ENCODE measurements around the gene FOXJ3. TPM values are rescaled to one million over a fixed set of nuclear protein-coding genes. Genes with fewer than 3 reads are reported as not detected.
"Not testable (repeated sequence)": the region's sequence is repeated elsewhere in the genome, so short reads cannot be mapped to it uniquely, and the experiment has no call there.

FOXJ3 gene
- total RNA-seq, 1 experiment from 2014 or later = 31.7 TPM

DNA sequence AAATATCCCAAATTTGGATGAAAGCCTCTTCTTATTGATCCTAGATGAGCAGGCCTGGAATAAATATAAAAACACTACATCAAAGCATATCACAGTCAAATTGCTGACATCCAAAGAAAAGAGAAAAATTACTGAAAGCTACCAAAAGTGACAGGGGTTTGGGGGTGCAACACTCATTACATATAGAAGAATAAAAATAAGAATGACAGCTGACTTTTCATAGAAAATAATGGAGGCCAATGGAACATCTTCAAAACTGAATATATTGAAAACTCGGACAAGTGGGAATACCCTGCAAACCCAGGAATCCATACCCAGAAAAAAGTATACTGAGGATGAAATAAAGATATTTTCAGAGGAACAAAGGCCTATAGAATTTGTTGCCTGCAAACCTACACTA, 84.0 kb downstream of the FOXJ3 start:
- DNase-seq (ENCODE audit: low spot score) = no peak

DNA sequence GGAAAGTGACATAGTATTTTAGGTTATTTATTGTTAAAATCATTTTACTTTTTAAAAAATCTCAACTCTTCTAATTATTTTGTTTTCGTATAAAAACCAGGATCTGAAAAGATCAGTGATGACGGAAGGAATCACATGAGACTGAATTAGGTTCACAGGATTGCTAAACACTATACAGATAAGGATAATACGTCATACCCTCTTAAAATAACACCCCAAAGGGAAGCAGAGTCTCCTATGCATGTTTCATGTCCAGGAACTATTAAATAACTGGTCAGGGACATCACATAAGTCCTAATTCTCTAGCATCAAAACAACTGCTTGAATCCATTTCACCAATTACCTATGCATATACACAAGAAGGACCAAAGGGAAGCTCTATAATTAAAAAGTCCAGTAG, 84.9 kb downstream of the FOXJ3 start:
- DNase-seq (ENCODE audit: low spot score) = no peak

DNA sequence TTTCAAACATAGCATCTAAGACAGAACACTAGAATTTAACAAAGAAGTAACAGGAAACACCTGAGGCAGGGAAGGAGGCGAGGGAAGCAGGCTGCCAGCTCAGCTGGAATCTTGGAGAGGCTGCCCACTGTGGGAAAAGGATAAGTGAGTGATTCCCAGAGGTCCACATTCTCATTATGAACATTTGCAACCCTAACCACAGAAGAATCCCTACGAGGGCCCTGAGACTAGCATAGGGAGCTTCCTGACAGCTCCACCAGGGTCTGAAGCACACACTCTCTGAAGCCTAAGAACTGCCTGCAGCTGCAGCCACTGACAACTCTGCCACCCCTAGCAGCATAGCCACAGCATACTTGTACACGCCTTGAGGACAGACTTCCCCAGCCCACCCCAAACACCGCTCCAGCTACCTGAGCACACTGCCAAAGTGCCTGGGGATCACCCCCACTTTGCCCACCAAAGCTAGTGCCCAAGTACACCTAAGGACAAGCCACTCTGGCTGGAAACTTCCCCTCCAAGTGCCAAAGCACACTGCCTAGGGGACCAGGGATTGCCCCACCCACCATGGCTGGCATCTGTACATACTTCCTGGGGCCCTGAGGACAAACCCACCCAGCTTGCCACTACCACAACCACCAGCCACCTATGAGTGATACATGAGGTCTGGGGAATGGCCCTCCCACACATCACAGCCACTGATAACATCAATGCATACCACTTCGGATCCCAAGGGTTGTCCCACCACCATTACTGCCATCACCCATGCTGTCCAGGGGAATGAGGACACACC, 93.9 kb downstream of the FOXJ3 start:
- DNase-seq (ENCODE audit: low spot score) = no peak

DNA sequence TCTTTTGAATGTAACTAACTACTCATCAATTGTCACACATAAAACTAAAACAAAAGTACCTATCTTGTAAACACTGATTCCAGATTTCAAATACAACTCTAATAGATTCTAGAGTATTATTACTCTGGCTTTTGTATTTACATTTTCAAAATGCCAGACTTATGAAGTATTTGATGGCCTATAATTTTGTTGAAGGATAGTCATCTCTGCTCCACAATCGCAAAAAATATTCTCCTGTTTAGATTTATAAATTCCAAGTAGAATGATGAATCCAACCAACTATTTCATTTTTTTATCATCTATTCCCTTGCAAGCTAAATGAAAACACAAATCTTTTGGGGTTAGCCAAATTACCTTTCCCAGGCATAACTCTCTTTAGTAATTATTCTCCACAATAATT, 95.5 kb downstream of the FOXJ3 start:
- DNase-seq (ENCODE audit: low spot score) = no peak

DNA sequence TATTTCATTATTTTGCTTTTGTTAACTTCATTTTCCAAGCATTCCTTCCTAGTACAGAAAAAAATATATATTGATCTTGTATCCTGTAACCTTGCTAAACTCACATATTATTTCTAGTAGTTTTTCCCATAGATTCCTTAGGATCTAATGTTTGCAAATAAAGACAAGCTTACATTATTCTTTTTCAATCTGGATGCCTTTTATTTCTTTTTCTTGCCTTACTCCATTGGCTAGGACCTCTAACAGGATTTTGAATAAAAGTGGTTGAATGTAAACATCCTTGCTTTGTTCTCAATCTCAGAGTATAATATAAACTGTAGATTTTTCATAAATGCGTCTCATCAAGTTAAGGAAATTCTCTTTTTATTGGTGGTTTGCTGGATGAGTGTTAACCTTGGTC, 96.0 kb downstream of the FOXJ3 start:
- no peak for DNase-seq (ENCODE audit: low spot score)

DNA sequence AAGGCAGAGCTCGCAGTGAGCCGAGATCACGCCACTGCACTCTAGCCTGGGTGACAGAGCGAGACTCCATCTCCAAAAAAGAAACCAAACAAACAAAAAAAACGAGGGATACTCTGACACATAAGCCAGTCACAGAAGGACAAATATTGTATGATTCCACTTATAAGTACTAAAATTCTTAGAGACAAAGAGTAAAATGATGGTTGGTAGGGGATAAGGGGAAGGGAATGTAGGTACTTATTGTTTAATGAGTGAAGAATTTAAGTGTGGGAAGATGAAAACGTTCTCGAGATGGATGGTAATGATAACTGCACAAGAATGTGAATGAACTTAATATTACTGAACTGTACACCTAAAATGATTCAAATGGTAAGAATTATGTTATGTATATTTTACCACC, 103.8 kb downstream of the FOXJ3 start:
- no peak for DNase-seq (ENCODE audit: low spot score)

DNA sequence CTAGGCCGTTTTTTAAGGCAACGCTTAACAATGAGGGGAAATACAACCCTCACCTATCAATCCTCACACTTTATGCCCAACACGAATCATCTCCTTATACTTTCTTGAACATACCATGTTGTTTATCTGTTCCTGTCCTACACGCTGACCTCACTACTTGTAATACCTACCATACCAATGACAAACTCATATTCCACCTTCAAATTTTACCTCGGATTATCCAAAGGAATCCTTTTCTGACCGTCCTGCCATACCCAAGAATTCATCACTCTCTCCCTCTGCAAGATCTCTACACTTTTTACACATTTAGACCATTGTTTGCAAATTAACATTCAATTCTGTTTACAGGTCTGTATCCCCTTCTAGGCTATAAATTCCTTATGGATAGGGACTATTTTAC, 106.1 kb downstream of the FOXJ3 start:
- DNase-seq (ENCODE audit: low spot score) = no peak

DNA sequence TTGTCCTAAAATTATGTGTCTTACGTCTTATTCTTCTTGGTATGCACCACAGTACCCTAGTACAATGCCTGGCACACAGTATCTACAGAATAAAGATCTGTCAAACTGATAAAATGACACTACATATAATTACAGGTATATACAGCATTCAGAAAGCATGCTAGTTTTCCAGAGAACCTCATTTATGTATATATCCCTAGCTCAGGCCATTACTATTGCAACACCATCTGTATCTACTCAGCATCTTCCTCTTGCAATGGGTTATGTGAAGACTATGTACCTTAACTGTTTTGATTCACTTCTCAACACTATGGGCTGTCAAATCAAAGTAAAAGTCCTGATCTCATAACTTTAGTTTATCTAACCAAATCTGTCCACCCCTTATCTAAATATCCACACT, 112.0 kb downstream of the FOXJ3 start:
- no peak for DNase-seq (ENCODE audit: low spot score)

DNA sequence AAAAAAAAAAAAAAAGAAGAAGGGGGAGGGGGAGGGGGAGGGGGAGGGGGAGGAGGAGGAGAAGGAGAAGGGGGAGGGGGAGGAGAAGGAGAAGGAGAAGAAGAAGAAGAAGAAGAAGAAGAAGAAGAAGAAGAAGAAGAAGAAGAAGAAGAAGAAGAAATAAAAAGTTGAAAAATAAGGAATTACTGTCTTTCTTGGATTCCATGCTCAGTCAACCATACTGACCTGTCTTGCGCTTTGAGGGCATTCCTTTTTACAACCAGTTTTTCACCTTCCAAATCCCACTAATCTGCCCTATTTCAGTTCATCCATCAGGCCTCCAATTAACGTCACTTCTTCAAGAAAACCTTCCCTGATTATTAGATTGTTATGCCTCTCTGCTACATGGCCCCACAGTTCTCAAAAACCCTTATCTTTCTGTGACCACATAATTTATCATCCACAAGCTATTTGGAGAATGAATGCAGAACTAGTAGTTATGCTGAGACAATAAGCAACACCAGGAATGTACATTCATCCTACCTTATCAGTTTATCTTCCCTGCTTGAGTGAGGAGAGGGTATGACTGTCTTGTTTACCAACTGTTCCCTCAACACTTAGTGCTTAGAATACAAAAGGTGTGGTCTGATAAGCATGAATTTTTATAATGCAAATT, 113.0 kb downstream of the FOXJ3 start:
- no peak for DNase-seq (ENCODE audit: low spot score)

DNA sequence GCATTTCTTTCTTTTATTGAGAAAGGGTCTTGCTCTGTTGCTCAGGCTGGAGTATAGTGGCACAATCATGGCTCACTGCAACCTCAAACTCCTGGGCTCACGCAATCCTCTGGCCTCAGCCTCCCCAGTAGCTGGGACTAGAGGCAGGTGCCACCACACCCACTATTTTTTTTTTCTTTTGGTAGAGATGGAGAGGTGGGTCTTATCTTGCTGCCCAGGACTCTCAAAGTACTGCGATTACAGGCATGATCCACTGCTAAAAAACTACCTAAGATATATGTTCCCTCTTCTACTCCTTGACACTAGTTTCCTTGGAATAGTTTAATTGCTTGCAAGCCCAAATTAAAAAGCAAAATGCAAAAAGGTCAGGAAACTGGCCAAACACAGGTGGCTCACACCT, 113.6 kb downstream of the FOXJ3 start:
- no peak for DNase-seq (ENCODE audit: low spot score)

DNA sequence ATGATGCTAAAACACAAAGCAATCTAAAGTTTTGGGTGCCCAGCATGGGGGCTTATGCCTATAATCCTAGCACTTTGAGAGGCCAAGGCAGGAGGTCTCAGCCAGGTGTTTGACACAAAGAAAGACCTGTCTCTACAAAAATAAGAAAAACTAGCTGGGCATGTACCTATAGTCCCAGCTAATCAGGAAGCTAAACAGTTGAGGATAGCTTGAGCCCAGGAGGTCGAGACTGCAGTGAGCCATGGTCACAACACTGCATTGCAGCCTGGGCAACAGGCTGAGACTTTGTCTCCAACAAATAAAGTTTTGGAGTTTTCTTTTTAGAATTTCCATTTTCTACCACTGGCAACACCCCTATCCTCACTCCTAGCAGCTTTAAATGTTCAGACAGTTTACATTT, 115.4 kb downstream of the FOXJ3 start:
- DNase-seq (ENCODE audit: low spot score) = no peak

DNA sequence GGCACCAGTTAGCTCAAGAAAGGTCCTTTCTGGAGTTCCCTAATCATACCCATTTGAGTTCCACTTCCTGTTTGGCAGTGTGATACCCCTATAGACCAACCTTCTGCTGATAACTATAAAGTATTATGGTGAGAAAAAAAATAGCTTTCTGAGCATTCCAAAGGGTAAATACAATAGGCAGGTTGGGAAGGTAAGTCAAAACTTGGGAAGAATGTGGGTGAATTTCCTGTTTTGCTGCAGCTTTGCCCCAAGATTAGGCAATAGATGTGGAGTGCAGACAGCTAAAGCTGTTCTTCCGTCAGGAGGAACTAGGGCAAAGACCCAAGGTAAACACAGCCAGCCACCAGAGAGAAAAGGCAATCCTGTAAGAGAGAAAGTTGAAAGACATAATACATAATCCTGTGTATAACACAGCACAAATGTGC, 120.6 kb downstream of the FOXJ3 start:
- peak; percentile 56 for DNase-seq (ENCODE audit: low spot score)

DNA sequence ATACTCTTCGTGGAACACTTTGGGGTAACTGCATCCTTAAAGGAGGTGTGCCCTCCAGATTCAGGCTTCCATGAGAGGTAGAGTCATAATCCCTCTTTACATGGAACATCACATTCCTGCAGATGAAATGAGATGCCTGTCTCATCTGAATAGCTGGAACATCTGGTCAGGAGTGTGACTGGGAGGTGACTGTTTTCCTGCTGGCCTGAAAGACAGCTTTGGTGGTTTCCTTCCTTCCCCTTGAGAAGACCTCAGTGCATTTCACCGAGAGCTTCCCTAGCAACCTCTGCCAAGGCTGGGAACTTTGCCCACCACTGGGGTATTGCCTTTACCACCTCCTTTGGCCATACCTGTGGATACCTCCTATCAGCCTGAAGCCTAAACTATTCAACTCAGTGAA, 123.8 kb downstream of the FOXJ3 start:
- no peak for DNase-seq (ENCODE audit: low spot score)

DNA sequence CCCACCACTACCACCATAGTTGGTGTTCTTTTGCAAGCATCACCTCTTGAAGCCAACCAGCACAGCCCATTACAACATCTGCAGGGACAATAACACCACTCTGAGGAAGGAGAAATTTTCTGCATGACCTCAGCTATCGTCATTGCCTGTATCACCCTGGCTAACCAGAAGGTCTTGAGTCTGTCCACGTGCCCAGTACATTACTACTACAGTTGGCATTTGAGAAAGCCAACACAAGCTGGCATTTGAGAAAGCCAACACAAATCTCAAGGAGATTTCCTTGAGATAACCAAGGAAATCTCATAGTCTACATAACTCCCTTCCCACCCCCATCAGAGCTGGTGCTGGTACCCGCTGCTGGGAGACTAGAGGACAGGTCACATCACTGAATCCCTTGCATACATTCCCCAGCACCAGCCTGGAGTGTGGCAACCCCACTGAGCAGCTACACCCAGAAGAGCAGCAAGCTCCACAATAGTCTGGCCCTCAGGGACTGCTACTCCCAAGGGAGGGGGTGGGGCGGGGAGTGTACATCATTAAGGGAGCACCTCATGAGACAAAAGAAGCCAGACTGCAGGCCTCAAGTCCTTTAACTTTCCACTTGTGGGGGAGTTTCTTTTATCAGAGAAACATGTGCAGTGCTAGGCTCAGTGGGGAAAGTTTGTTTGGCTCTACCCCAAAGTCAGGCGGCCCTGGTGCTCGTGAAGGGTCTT, 124.5 kb downstream of the FOXJ3 start:
- no peak for DNase-seq (ENCODE audit: low spot score)

DNA sequence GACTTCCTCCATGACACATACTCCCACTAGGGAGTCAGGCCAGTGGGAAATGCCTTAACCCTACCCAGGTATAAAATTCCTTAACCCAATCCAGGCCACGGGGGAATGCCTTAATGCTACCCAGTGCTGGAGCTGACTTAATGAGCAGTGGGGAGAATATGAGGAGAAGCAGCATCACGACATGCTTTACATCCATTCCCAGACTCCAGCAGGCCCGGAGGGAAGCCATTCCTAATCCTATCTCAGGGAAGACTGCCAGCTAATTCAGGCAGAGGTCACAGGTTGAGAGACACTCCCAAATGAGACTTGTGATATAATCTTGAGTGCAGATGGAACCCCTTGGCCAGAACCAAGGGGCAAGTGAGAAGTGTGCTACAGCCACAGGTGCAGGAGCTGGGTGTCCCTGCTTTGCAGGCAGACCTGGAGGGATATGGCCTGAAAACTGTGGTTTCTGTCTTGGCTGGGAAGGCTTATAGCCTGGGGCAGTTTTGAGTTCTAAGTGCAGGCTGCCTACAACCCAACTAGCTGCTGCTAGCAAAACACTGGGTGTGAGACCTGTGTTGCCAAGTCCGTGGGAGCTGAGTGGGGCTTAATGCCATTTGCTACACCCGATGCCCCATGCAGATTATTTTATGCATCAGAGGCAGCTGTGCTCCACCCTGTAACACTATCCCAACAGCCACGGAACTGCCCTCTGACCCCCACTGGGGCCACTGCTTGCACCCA, 125.3 kb downstream of the FOXJ3 start:
- no peak for DNase-seq (ENCODE audit: low spot score)

DNA sequence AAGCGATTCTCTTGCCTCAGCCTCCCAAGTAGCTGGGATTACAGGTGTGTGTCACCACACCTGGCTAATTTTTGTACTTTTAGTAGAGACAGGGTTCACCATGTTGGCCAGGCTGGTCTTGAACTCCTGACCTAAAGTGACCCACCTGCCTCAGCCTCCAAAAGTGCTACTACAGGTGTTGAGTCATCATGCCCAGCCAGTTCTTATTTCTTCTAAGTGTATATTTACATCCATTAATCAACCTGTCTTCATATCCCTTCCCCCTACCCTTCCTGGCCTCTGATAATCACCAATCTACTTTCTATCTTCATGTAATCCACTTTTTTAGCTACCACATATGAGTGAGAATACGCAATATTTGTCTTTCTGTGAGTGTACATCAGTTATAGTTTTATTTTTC, 128.1 kb downstream of the FOXJ3 start:
- not testable (repeated sequence) for DNase-seq (ENCODE audit: low spot score)

DNA sequence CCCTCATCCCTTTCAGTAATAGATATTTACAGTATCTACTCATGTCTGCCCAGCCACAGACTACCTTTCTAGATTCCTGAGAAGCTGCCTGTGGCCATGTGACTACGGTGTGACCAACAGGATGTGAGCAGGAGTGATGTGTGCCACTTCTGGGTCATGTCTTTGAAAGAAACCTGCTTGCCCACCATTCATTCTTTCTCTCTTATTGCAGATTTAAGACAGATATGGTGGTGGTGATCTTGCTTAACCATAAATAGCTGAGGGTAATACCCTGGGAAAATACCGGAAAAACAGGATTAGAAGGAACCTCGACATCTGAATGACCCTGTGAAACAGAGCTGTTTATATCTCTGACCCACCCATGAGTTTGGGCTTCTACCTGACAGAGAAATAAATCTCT, 128.9 kb downstream of the FOXJ3 start:
- no peak for DNase-seq (ENCODE audit: low spot score)

DNA sequence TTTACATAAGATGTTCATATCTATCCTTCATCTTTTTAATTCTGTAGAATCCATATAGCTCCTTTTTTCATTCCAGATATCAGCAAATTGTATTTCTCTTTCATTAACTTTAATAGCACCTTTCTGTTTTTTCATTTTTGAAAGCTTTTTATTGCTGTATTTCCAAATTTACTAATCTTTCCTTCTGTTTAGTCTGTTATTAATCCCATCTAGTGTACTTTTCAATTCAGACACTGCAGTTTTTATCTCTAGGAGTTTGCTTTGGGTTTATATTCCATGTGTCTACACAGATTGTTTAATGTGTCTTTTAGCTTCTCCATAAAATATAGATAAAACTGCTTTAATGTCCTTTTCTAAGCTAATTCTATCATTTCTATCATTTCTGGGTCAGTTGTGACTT, 133.0 kb downstream of the FOXJ3 start:
- DNase-seq (ENCODE audit: low spot score) = no peak

DNA sequence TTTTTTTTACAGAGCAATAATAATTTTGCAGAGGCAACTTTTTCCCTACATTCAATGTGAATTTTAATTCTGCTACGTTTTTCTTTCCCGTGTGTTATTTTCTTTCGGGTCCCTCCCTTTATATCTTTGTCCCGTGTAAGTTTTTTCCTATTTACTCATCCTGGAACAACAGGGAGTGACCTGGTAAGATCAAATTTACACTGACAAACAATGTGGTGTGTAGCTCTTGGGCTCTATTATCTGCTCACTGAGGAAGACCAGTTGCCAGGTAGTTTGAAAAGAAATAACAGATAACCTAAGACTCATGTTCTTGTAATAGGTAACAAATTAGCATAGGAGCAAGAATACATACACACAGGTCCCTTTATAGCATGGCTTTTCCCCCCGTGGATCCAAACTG, 136.8 kb downstream of the FOXJ3 start:
- no peak for DNase-seq (ENCODE audit: low spot score)

DNA sequence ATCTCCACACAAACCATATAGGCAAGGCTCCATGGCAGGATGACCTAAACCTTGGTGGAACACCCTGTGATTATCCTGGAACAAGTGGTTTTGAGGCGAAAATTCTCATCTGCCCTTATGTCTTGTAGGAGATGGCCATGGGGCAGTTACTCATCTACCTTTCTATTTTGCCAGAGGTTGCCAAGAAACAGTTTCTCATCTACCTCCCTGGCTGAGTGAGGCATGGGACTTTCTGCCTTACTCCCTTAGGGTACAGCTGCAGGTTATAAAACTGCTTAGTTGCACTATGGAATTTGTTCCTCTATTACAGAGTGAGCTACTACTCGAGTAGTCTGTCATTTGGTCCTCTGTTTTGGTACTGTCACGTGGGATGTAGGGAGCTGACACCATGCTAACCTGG, 139.2 kb downstream of the FOXJ3 start:
- DNase-seq (ENCODE audit: low spot score) = no peak

DNA sequence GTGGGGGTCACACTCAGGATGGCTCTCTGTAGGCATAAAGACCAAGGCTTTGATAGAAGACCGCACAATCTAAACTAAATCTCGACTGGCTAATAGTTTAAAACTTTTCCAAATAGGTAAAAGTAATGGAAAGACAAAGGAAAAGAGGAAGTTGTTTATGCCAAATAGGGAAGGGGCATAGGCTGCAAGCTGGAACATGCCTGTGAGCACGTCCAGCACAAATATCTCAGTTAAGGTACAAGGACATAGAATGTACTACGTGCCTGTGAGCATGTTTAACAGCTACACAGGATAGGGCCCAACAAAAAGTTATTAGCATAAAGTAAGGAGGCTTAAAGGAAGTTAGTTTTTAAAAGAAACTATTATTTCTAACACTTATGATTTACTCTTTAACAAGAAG, 142.9 kb downstream of the FOXJ3 start:
- no peak for DNase-seq (ENCODE audit: low spot score)

DNA sequence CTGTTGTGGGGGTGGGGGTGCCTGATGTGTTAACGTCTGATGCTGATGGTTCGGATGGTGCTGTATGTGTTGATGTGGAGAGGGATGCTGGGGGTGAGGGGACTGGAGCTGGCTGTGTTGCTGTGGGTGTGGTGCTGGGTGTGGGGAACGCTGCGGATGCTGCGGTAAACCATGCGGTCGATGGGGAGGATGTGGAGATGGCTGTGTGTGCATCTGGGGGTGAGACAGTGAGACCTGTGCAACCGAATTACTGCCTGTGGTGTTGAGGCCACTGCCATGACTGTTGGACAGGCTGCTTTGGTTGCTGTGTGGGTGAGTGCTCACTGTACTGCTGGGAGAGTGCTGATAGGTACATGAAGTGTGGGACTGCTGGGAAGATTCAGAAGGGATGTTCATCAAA, 143.7 kb downstream of the FOXJ3 start:
- no peak for DNase-seq (ENCODE audit: low spot score)

All from H4 (cell line).